Activated CD8-positive, alpha-beta memory T cell treated with anti-CD3 and anti-CD28 coated beads, Interleukin-2, amount 50 U/mL, for 24 hours (primary cell): ENCODE results near the gene UNC45B.
"Not testable (repeated sequence)": the region's sequence is repeated elsewhere in the genome, so short reads cannot be mapped to it uniquely, and the experiment has no call there.

Source experiments
- DNase-seq: peaks from one replicate; pipeline ENCODE4 v3.0.0-alpha.2; 2020; ENCODE audit errors: extremely low read depth

The UNC45B gene

GRCh38 chr17:35142467-35142796 lies 5.2 kb upstream of the UNC45B start:
- DNase-seq: no peak

DNA sequence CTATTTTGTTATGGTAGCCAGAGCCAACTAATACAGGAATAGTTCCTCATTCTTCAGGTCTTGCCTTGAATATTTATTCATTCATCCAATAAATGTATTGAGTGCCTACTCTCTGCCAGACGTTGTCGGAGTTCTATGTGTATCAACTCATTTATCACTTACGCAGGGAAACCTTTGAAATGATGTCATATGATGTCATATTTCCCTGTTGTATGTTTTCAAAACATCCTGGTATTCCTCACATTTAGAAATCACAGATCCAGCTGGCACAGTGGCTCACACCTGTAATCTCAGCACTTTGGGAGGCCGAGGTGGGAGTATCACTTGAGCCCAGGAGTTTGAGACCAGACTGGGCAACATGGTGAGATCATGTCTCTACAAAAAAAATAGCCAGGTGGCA lies 2.8 kb upstream of the UNC45B start:
- no peak for DNase-seq

- DNase-seq: no peak
These were observed 1.3 kb upstream of the UNC45B start for GRCh38 chr17:35146214-35146833.

GRCh38 chr17:35148144-35148543 lies 527 bp downstream of the UNC45B start:
- no peak for DNase-seq

DNA sequence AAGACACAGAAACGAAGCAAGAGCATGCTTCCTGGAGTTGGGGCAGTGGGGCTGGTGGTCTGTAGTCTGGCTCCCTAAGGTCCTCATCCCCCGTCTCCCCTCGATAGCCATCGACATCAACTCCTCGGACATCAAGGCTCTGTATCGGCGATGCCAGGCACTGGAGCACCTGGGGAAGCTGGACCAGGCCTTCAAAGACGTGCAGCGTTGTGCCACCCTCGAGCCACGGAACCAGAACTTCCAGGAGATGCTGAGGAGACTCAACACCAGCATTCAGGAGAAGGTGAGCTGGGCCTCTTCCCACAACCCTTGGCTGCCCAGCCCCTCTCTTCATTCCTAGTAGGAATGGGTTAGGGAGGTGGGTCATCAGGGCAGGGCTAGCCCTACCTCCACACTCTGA lies 2.3 kb downstream of the UNC45B start:
- DNase-seq: no peak

GRCh38 chr17:35151080-35151479 lies 3.5 kb downstream of the UNC45B start:
- DNase-seq: not testable (repeated sequence)

DNA sequence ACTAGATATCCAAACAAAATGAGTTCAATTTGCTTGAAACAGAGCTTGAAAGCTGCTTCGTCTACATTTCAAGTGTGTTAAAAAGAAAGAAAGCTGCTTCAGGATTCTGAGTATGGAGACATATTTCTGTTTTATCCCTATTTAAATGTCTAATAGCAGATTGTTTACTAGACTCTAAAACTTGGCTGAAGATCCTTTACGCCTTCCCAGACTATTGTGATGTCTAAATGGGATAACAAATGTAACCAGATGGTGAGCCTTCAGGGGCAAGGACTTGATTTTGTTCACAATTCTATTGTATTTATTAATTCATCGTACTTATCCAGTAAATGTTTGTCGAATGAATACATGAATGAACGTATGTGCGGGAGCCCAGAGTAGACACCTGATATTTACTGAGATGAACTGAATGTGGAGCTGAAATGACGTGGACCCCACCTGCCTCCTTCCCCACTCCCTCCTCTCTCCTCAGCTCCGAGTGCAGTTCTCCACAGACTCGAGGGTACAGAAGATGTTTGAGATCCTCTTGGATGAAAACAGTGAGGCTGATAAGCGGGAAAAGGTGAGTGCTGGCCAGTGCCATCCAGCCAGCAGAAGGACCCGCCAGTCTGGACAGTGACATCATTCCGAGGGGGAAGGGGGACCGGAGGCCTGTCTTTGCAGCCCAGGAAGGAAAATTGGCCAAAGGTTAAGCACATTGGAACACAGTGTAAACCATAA lies 5.0 kb downstream of the UNC45B start:
- DNase-seq: no peak

- DNase-seq: no peak
These were observed 6.9 kb downstream of the UNC45B start for GRCh38 chr17:35154196-35155165.

DNA sequence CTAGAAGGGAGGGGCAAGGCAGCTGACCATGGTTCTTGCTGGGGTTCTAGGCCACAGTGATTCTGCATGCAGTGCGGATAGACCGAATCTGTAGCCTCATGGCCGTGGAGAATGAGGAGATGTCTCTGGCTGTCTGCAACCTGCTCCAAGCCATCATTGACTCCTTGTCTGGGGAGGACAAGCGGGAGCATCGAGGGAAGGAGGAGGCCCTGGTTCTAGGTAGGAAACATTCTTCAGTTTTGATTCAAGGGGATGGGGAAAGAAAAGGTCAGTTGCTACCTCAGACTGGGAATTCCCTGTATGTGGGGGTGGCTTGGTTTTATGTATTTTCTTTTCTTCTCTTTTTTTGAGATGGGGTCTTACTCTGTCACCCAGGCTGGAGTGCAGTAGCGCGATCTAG lies 7.6 kb downstream of the UNC45B start:
- DNase-seq: no peak

GRCh38 chr17:35159940-35160339 lies 12.3 kb downstream of the UNC45B start:
- no peak for DNase-seq

- DNase-seq: no peak
These were observed 13.0 kb downstream of the UNC45B start for GRCh38 chr17:35160354-35161201.

DNA sequence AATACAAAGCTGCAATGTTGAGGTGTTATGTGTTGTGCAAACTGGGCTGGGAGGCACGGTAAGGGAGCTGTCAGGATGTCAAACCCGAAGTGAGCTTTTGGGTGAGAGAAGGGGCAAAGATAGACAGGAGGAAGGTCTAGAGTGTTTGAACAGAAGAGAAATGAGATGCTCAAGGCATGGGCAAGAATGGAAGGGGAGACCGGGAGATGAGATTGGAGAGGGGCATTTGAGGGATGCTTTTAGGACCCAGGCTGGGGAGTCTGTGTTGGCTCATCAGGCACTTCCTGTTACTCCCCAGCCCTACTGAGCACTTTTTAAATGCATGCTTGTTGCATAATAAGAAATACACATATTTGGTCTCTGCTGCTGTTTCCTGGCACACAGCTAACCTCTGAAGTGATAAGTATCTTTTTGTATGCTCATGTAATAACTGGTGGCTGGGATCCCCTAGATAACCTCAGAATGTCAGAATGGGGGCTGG lies 13.7 kb downstream of the UNC45B start:
- no peak for DNase-seq

GRCh38 chr17:35162755-35163154 lies 15.1 kb downstream of the UNC45B start:
- DNase-seq: no peak

GRCh38 chr17:35163886-35164285 lies 16.3 kb downstream of the UNC45B start:
- no peak for DNase-seq

- DNase-seq: no peak
These were observed 17.1 kb downstream of the UNC45B start for GRCh38 chr17:35164716-35165115.

DNA sequence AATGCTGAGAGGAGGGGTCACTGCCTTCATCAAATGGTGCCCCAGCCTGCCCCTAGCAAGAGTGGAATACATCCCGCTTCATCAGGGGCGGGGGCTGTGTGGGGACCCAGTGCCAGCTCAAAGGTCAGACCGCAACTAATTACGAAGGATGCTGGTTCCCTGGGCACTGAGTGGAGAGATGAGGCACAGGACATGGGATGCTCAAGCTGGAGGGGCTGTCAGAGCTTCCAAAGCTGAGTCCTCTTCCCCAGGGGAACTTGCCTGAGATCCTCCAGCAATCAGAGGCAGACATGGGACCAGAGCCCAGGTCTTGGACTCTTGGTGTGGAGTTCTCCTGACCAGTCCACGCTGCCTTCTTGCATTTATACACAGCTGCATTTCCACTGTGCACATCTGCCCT lies 18.9 kb downstream of the UNC45B start:
- DNase-seq: no peak

DNA sequence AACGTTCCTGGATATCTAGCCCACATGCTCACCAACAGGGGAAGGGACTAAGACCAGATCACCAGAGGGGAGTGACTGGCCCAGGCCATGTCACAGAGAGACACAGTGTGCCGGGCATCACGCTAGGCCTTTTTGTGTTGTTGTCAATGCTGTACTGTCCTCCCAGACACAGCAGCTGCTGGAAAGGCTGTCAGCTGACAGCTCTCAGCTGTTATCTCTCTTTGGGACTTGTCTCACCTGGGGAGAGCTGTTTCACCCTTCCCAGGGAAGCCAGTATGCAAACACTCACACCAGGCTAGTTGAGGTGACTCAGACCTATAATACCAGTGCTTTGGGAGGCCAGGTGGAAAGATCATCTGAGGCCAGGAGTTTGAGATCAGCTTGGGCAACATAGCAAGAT lies 19.4 kb downstream of the UNC45B start:
- DNase-seq: no peak

DNA sequence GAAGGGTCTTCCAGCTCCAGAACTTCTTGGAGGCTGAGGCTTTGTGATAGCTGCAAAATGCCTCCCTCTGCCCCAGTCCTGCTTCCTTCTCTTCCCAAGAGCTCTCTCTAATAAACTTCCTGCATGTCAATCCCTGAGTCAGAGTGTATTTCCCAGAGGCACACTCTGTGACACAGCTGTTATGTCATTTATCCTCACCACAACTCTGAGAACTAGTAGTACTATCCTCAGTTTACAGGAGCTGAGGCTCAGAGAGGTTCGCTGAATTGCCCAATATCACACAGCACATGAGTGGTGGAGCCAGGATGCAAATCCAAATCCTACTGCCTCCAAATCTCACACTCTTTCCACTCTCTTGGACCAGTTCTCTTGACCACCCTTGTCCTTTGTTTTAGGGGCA lies 20.0 kb downstream of the UNC45B start:
- DNase-seq: no peak

DNA sequence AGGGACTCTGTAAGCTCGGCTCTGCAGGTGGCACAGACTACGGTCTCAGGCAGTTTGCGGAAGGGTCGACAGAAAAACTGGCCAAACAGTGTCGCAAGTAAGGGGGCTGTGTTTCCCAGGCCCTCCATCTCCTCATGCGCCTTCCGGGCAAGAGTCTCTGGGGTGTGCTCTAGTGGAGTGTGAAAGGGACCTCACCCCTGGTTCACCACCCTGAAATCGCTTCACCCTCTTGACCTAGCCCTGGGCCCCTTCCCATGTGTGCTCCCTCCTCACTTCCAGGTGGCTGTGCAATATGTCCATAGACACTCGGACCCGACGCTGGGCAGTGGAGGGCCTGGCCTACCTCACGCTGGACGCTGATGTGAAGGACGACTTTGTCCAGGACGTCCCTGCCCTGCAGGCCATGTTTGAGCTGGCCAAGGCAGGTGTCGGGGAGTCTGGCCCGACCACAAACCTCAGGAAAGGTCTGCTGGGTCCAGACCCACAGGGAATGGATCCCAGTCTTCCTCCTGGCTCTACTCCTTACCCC lies 22.3 kb downstream of the UNC45B start:
- DNase-seq: no peak

- no peak for DNase-seq
These were observed 23.6 kb downstream of the UNC45B start for GRCh38 chr17:35170968-35171771.

DNA sequence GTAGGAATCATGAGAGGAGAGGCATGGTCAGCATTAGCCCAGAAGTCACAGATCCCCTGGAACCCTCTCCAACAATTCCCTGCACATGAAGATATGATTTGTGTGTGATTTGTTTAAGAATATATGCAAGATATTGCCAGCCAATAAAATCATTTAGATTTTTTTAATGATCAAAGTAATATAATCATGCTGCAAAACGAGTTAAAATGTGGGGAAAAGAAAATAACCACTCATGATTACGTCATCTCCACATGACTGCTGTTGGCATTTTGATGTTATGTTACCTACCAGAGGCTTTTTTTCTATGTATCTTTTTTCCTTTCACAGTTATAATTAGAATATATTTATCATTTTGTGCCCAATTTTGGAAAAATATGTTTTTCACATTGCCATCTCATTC lies 24.2 kb downstream of the UNC45B start:
- DNase-seq: no peak
